ENCODE measurements around the gene FTSJ3. TPM values are rescaled to one million over a fixed set of nuclear protein-coding genes. Genes with fewer than 3 reads are reported as not detected.

Gene FTSJ3
- total RNA-seq, 2 donors from 2014 or later = 22.7 to 30.9 TPM

DNA sequence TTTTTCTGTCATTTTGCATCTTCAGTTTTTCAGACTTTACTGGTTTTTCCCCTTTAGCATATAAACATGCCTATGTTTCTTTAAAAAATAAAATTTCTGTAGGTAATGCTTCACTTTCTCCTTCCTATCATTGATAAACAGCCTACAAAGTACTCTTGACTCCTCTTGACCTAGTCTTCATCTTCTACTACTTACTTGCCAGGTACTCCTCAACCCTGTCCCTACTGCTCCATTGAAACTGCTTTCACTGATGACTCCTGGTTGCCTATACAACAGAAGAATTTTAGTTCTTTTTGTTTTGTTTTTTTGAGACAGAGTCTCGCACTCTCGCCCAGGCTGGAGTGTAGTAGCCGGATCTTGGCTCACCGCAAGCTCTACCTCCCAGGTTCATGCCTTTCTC lies 46.5 kb downstream of the FTSJ3 start:
- peak overlapping the region in 3 of 4 donors; percentile 13 to 65 (median 26) for H3K27ac ChIP-seq
- H3K4me1 ChIP-seq = peaks cover 55% of the 10 kb centered on the region
- TF ChIP-seq POLR2A (IDR thresholded peaks at IDR 0.05) = no peak
- TF ChIP-seq CTCF (IDR thresholded peaks at IDR 0.05) = no peak
- DNase-seq (no peak), ATAC-seq (no peak)
- H3K27me3 ChIP-seq = no peaks in the 10 kb centered on the region
- WGBS, 2 donors = 98 to 99% methylated on average over 4 of the region's 4 CpGs
- peaks cover 0 to 1% of the 10 kb centered on the region in 2 donors for H3K36me3 ChIP-seq (replicated peaks in 1 of 2; ENCODE audit: insufficient read depth in 1 of 2, low read depth in 2 of 2)
- intact Hi-C loops (cut with DNase I) = no loop called here
- H3K9me3 ChIP-seq = no peaks in the 10 kb centered on the region
- H3K4me3 ChIP-seq = no peak overlapping the region

- peak; percentile 36 to 66 (median 63) for DNase-seq
- H3K36me3 ChIP-seq (replicated peaks in 1 of 2; ENCODE audit: insufficient read depth in 1 of 2, low read depth in 2 of 2) = peaks cover 0 to 1% of the 10 kb centered on the region in 2 donors
- TF ChIP-seq POLR2A (IDR thresholded peaks at IDR 0.05) (no peak), CTCF (IDR thresholded peaks at IDR 0.05) (no peak)
- WGBS, 2 donors = 31 to 38% methylated on average over 1 of the region's 1 CpG
- no peaks in the 10 kb centered on the region for H3K27me3 ChIP-seq
- H3K9me3 ChIP-seq = no peaks in the 10 kb centered on the region
- no peak overlapping the region for H3K4me3 ChIP-seq
- H3K27ac ChIP-seq = peak overlapping the region; percentile 13 to 65 (median 35)
- intact Hi-C loops (cut with DNase I) = no loop called here
- H3K4me1 ChIP-seq = peaks cover 60% of the 10 kb centered on the region
- peak; percentile 72 for ATAC-seq
These were observed 47.0 kb downstream of the FTSJ3 start for GRCh38 chr17:63780507-63780906.

DNA sequence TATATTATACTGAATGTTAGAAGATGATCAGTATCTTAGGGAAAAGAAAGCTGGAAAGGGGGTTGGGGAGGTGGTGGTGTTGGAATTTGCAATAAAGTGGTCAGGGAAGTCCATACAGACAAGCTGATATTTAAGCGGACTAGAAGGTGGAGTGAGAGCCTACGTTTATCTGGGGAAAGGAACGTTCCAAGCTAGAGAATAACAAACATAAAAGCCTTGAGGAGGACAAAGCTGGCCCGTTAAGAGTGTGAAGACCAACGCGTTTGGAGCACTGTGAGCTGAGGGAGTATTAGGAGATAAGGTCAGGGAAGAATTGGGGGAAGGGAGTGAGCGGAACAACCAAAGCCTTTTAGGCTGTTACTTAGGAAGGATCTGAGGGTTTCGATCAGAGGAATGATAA lies 52.0 kb downstream of the FTSJ3 start:
- peak overlapping the region; percentile 92 to 99 (median 96) for H3K27ac ChIP-seq
- 15 to 24% methylated on average over 8 of the region's 8 CpGs for WGBS, 2 donors
- TF ChIP-seq POLR2A (IDR thresholded peaks at IDR 0.05) (no peak), CTCF (IDR thresholded peaks at IDR 0.05) (no peak)

GRCh38 chr17:63774969-63775265 lies 52.5 kb downstream of the FTSJ3 start:
- Histone ChIP-seq H3K27me3 (no peaks in the 10 kb centered on the region), H3K4me1 (peaks cover 67% of the 10 kb centered on the region), H3K4me3 (peak overlapping the region; percentile 62 to 89), H3K9me3 (no peaks in the 10 kb centered on the region), H3K27ac (peak overlapping the region; percentile 92 to 99 (median 96)), H3K36me3 (replicated peaks in 1 of 2; ENCODE audit: insufficient read depth in 1 of 2, low read depth in 2 of 2) (no peaks in the 10 kb centered on the region)
- TF ChIP-seq POLR2A (IDR thresholded peaks at IDR 0.05) (no peak), CTCF (IDR thresholded peaks at IDR 0.05) (no peak)
- 1% methylated on average over 4 of the region's 4 CpGs for WGBS, 2 donors
- no peak for ATAC-seq
- intact Hi-C loops (cut with DNase I) = loop anchor here (10.0 kb wide), 1 partner anchor 60 kb away; no protein-coding TSS in a partner anchor
- DNase-seq = no peak

More for the DNA sequence above, 52.0 kb downstream of the FTSJ3 start:
- peak overlapping the region in 1 of 2 donors; percentile 62 for H3K4me3 ChIP-seq
- intact Hi-C loops (cut with DNase I) = loop anchor here (10.0 kb wide), 1 partner anchor 59 kb away; no protein-coding TSS in a partner anchor
- ATAC-seq (no peak), DNase-seq (no peak)
- no peaks in the 10 kb centered on the region for H3K27me3 ChIP-seq
- H3K9me3 ChIP-seq = no peaks in the 10 kb centered on the region
- peaks cover 67% of the 10 kb centered on the region for H3K4me1 ChIP-seq
- H3K36me3 ChIP-seq (replicated peaks in 1 of 2; ENCODE audit: insufficient read depth in 1 of 2, low read depth in 2 of 2) = no peaks in the 10 kb centered on the region
